DND-41 (cell line): ENCODE results near the gene EML6.

Experiments
- ATAC-seq: fragments of 200-7000 bp; cut with Tn5 transposase; 3 replicates; pipeline ENCODE4 v1.9.1; 2021; ENCODE audit warnings: low read depth; ENCODE audit not compliant: insufficient read depth
- DNase-seq: peaks from one replicate; pipeline ENCODE4 v3.0.0-alpha.2; 2020
- H2AFZ ChIP-seq: 2 replicates; pipeline ENCODE4 v1.6.0; 2012; ENCODE audit warnings: low read depth, low read length
- H3K27ac ChIP-seq: 2 replicates; pipeline ENCODE4 v1.5.1; 2012; ENCODE audit warnings: low read length, inconsistent platforms
- H3K27me3 ChIP-seq: fragments of 200-600 bp; sonication (generic); 2 replicates; pipeline ENCODE4 v1.6.0; 2012; ENCODE audit warnings: low read length, mild to moderate bottlenecking, inconsistent platforms; ENCODE audit not compliant: insufficient read depth, poor library complexity
- H3K36me3 ChIP-seq: 2 replicates; pipeline ENCODE4 v1.5.1; 2012; ENCODE audit warnings: low read length, inconsistent platforms; ENCODE audit not compliant: insufficient read depth
- H3K4me1 ChIP-seq: 2 replicates; pipeline ENCODE4 v1.5.1; 2012; ENCODE audit warnings: mild to moderate bottlenecking, low read length; ENCODE audit not compliant: insufficient read depth
- H3K4me2 ChIP-seq: 2 replicates; pipeline ENCODE4 v1.6.0; 2012; ENCODE audit warnings: mild to moderate bottlenecking, moderate library complexity, low read length, inconsistent platforms; ENCODE audit not compliant: insufficient read depth
- H3K4me3 ChIP-seq, 2 experiments: fragments of 200-600 bp in 1 of 2; shearing (Covaris generic) in 1 of 2; 2 replicates each; pipeline ENCODE4 v1.5.1; 2012 to 2016; ENCODE audit warnings: inconsistent platforms in 2 of 2, low read length in 2 of 2, mild to moderate bottlenecking in 2 of 2, low read depth in 1 of 2, moderate library complexity in 1 of 2
- H3K79me2 ChIP-seq: 2 replicates; pipeline ENCODE4 v1.6.0; 2012; ENCODE audit warnings: low read length, inconsistent platforms; ENCODE audit not compliant: insufficient read depth
- H3K9ac ChIP-seq: 2 replicates; pipeline ENCODE4 v1.6.0; 2012; ENCODE audit warnings: low read depth, mild to moderate bottlenecking, inconsistent platforms, low read length, moderate library complexity
- H3K9me3 ChIP-seq: 2 replicates; pipeline ENCODE4 v1.5.1; 2012; ENCODE audit warnings: low read length, moderate library complexity, mild to moderate bottlenecking, inconsistent platforms; ENCODE audit not compliant: insufficient read depth, severe bottlenecking
- H4K20me1 ChIP-seq: 2 replicates; pipeline ENCODE4 v1.6.0; 2012; ENCODE audit warnings: low read length; ENCODE audit not compliant: insufficient read depth
- CTCF ChIP-seq: IDR thresholded peaks from 2 replicates; pipeline ENCODE4 v1.5.1; 2012; ENCODE audit warnings: borderline replicate concordance, low read length, moderate library complexity, mild to moderate bottlenecking; ENCODE audit not compliant: poor library complexity, severe bottlenecking; ENCODE audit errors: extremely low read depth
- EZH2 ChIP-seq: IDR thresholded peaks from 3 replicates; pipeline ENCODE4 v1.6.1; 2012; ENCODE audit warnings: borderline replicate concordance, low read depth, mild to moderate bottlenecking, moderate library complexity, low read length, inconsistent platforms; ENCODE audit not compliant: severe bottlenecking

Gene EML6

GRCh38 chr2:54752439-54752838 is 29.0 kb downstream of the EML6 start:
- H2AFZ ChIP-seq = no peak overlapping the region
- no peaks in the 10 kb centered on the region for H3K36me3 ChIP-seq
- no peaks in the 10 kb centered on the region for H3K9me3 ChIP-seq
- no peaks in the 10 kb centered on the region for H3K27me3 ChIP-seq
- no peak overlapping the region for H3K4me3 ChIP-seq
- no peak overlapping the region for H3K4me2 ChIP-seq
- H4K20me1 ChIP-seq = no peaks in the 10 kb centered on the region
- DNase-seq = no peak
- ATAC-seq = no peak
- no peak overlapping the region for H3K27ac ChIP-seq
- no peaks in the 10 kb centered on the region for H3K79me2 ChIP-seq
- TF ChIP-seq EZH2 = no peak
- TF ChIP-seq CTCF = no peak
- H3K9ac ChIP-seq = no peak overlapping the region
- no peaks in the 10 kb centered on the region for H3K4me1 ChIP-seq

GRCh38 chr2:54755641-54756326 is 32.3 kb downstream of the EML6 start:
- TF ChIP-seq EZH2 (no peak), CTCF (no peak)
- Histone ChIP-seq H3K27ac (no peak overlapping the region), H3K4me2 (no peak overlapping the region)

GRCh38 chr2:54757500-54757899 is 34.0 kb downstream of the EML6 start:
- no peak overlapping the region for H3K4me3 ChIP-seq
- DNase-seq = no peak
- no peaks in the 10 kb centered on the region for H3K27me3 ChIP-seq
- no peak overlapping the region for H3K9ac ChIP-seq
- H3K27ac ChIP-seq = no peak overlapping the region
- H3K36me3 ChIP-seq = no peaks in the 10 kb centered on the region
- no peaks in the 10 kb centered on the region for H3K9me3 ChIP-seq
- H2AFZ ChIP-seq = no peak overlapping the region
- no peaks in the 10 kb centered on the region for H3K4me1 ChIP-seq
- H3K4me2 ChIP-seq = no peak overlapping the region
- TF ChIP-seq CTCF = no peak
- no peak for TF ChIP-seq EZH2
- peak; percentile 47; the same call in 1 of the 3 replicates for ATAC-seq
- no peaks in the 10 kb centered on the region for H4K20me1 ChIP-seq
- no peaks in the 10 kb centered on the region for H3K79me2 ChIP-seq

More at GRCh38 chr2:54755641-54756326, 32.3 kb downstream of the EML6 start:
- H3K36me3 ChIP-seq = no peaks in the 10 kb centered on the region
- no peaks in the 10 kb centered on the region for H3K9me3 ChIP-seq
- H3K9ac ChIP-seq = no peak overlapping the region
- DNase-seq (no peak), ATAC-seq (no peak)
- H4K20me1 ChIP-seq = no peaks in the 10 kb centered on the region
- no peak overlapping the region for H3K4me3 ChIP-seq
- no peaks in the 10 kb centered on the region for H3K79me2 ChIP-seq
- H3K4me1 ChIP-seq = no peaks in the 10 kb centered on the region
- no peaks in the 10 kb centered on the region for H3K27me3 ChIP-seq
- no peak overlapping the region for H2AFZ ChIP-seq
